HepG2 (cell line): Measurements from ENCODE around the gene MRPL28. TPM values are rescaled to one million over a fixed set of nuclear protein-coding genes. Genes with fewer than 3 reads are reported as not detected.

ENCODE experiments used
- FOXA1 ChIP-seq, 2 experiments: fragments of 450-650 bp in 1 of 2; sonication (generic) in 1 of 2; formaldehyde crosslinking in 1 of 2; IDR thresholded peaks; 2 replicates each; pipeline versions ENCODE4 v1.4.0 to v1.6.1; 2016 to 2020; ENCODE audit warnings: missing genetic modification reagents in 1 of 2
- FOXK2 ChIP-seq: fragments of 450-650 bp; IDR thresholded peaks from 2 replicates; pipeline ENCODE4 v1.6.1; 2016
- HHEX ChIP-seq: IDR thresholded peaks from 2 replicates; pipeline ENCODE4 v1.6.1; 2016; ENCODE audit warnings: control low read depth
- NFE2L1 ChIP-seq: sonication (generic); formaldehyde crosslinking; IDR thresholded peaks from 2 replicates; pipeline ENCODE4 v1.4.0; 2020; ENCODE audit warnings: missing genetic modification reagents, mild to moderate bottlenecking, borderline replicate concordance
- RBM39 ChIP-seq: fragments of 200-400 bp; formaldehyde crosslinking; IDR thresholded peaks from one replicate; pipeline ENCODE4 v1.6.1; 2018; ENCODE audit warnings: antibody characterized with exemption, mild to moderate bottlenecking, low read depth, low read length; ENCODE audit not compliant: poor library complexity, severe bottlenecking
- ZNF17 ChIP-seq: sonication (generic); formaldehyde crosslinking; IDR thresholded peaks from 2 replicates; pipeline ENCODE4 v1.5.0; 2020; ENCODE audit warnings: mild to moderate bottlenecking, missing genetic modification reagents
- ZNF598 ChIP-seq: sonication (generic); formaldehyde crosslinking; IDR thresholded peaks from 2 replicates; pipeline ENCODE4 v1.5.1; 2020; ENCODE audit warnings: mild to moderate bottlenecking, missing genetic modification reagents, borderline replicate concordance
- ZNF850 ChIP-seq: sonication (generic); formaldehyde crosslinking; conservative IDR thresholded peaks from 2 replicates; pipeline ENCODE4 v1.9.0; 2021; ENCODE audit warnings: mild to moderate bottlenecking, missing genetic modification reagents
- polyA plus RNA-seq, 8 experiments: library from polyadenylated mRNA; depleted of rRNA in 3 of 8; stranded (reverse) in 7 of 8; unstranded in 1 of 8; fragments of >200 nt; fragmentation: Illumina TruSeq in 4 of 8; extraction: Trizol in 4 of 8; gene quantifications; 2 replicates each; pipeline versions ENCODE4 v1.2.1 to v1.2.3, GENCODE V29; 2011 to 2016; ENCODE audit warnings: low read depth in 4 of 8, missing spikeins in 1 of 8, mixed read lengths in 1 of 8; ENCODE audit not compliant: insufficient read depth in 1 of 8
- total RNA-seq, 5 experiments: library from RNA; depleted of rRNA; stranded (reverse); fragments of >200 nt; fragmentation: Illumina TruSeq; extraction: Trizol; gene quantifications; 2 replicates each; pipeline ENCODE4 v1.2.3, GENCODE V29; 2016; ENCODE audit warnings: low read depth in 1 of 5
- TF ChIP-seq, protein P1 (sequence below): sonication (generic); formaldehyde crosslinking; IDR thresholded peaks from 2 replicates; pipeline ENCODE4 v1.4.0; 2020; ENCODE audit warnings: missing genetic modification reagents
- TF ChIP-seq, protein P2 (sequence below): sonication (generic); formaldehyde crosslinking; conservative IDR thresholded peaks from 2 replicates; pipeline ENCODE4 v1.8.0; 2022; ENCODE audit warnings: missing genetic modification reagents
- TF ChIP-seq, protein P3 (sequence below): sonication (generic); formaldehyde crosslinking; IDR thresholded peaks from 2 replicates; pipeline ENCODE4 v1.4.0; 2020; ENCODE audit warnings: mild to moderate bottlenecking, missing genetic modification reagents
- TF ChIP-seq, protein P4 (sequence below): sonication (generic); formaldehyde crosslinking; IDR thresholded peaks from 2 replicates; pipeline ENCODE4 v1.8.0; 2022; ENCODE audit warnings: mild to moderate bottlenecking, missing genetic modification reagents
- TF ChIP-seq, protein P5 (sequence below): sonication (generic); formaldehyde crosslinking; IDR thresholded peaks from 2 replicates; pipeline ENCODE4 v1.5.1; 2020; ENCODE audit warnings: mild to moderate bottlenecking, missing genetic modification reagents, moderate library complexity
- TF ChIP-seq, protein P6 (sequence below): sonication (generic); formaldehyde crosslinking; IDR thresholded peaks from 2 replicates; pipeline ENCODE4 v1.8.1; 2023; ENCODE audit warnings: missing genetic modification reagents, mild to moderate bottlenecking, borderline replicate concordance

The MRPL28 gene
- total and polyA plus RNA-seq, 2 of the 13 experiments (the other 11 are each of a cell fraction or from before 2014, with no cell fraction given) = 114 to 135 TPM

DNA sequence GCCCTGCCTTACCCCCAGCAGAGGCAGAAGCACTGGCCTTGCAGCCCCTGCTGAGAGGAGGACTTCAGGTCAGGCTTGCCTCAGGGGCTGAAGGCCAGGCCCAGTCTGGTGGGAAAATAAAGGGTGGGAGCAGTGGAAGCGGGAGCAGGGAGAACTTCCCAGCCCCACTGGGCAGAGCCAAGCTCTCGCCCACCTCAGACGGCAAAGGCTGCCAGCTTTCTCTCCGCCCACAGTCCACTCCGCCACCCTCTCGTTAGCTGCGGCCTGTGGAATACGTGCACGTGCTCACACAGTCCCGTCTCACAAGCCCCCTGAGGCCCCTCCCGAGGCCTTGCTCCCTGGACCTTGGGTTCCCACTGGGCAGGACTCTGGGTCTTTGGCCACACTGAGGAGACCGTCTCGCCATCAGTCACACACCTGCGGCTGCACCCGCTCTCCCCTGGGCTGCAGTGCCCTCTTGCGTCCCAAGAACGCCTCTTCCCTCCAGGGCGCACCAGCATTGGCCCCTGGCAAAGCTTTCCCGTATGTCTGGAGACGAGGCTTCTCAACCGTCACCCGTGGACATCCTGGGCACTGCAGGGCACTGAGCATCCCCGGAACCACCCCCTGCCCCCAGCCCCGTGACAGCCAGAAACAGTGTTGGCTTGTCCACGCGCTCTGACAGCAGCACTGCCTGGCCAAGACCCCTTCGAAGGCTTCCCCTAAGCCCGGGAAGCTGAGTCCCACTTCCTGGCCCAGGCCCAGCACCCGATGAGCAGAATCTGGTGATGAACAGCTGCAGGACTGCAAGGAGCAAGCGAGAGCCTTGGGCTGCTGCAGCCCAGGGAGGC, 8.3 kb downstream of the MRPL28 start (continued):
- TF ChIP-seq RBM39 (no peak), NFE2L1 (CRISPR knock-in tag) (no peak), HHEX (CRISPR knock-in tag) (no peak), FOXK2 (no peak), FOXA1 (IDR thresholded peaks at IDR 0.05) (no peak), FOXA1 (CRISPR knock-in tag; IDR thresholded peaks at IDR 0.05) (no peak), ZNF17 (no peak), ZNF598 (CRISPR knock-in tag) (peak; percentile 52; the same call in 1 of the 2 replicates), ZNF850 (CRISPR knock-in tag) (no peak)
- TF ChIP-seq, protein P1, sequence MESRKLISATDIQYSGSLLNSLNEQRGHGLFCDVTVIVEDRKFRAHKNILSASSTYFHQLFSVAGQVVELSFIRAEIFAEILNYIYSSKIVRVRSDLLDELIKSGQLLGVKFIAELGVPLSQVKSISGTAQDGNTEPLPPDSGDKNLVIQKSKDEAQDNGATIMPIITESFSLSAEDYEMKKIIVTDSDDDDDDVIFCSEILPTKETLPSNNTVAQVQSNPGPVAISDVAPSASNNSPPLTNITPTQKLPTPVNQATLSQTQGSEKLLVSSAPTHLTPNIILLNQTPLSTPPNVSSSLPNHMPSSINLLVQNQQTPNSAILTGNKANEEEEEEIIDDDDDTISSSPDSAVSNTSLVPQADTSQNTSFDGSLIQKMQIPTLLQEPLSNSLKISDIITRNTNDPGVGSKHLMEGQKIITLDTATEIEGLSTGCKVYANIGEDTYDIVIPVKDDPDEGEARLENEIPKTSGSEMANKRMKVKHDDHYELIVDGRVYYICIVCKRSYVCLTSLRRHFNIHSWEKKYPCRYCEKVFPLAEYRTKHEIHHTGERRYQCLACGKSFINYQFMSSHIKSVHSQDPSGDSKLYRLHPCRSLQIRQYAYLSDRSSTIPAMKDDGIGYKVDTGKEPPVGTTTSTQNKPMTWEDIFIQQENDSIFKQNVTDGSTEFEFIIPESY (CRISPR knock-in tag) = peak; percentile 88; the same call in 1 of the 2 replicates
- TF ChIP-seq, protein P2, sequence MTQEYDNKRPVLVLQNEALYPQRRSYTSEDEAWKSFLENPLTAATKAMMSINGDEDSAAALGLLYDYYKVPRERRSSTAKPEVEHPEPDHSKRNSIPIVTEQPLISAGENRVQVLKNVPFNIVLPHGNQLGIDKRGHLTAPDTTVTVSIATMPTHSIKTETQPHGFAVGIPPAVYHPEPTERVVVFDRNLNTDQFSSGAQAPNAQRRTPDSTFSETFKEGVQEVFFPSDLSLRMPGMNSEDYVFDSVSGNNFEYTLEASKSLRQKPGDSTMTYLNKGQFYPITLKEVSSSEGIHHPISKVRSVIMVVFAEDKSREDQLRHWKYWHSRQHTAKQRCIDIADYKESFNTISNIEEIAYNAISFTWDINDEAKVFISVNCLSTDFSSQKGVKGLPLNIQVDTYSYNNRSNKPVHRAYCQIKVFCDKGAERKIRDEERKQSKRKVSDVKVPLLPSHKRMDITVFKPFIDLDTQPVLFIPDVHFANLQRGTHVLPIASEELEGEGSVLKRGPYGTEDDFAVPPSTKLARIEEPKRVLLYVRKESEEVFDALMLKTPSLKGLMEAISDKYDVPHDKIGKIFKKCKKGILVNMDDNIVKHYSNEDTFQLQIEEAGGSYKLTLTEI (CRISPR knock-in tag) = no peak
- TF ChIP-seq, protein P3, sequence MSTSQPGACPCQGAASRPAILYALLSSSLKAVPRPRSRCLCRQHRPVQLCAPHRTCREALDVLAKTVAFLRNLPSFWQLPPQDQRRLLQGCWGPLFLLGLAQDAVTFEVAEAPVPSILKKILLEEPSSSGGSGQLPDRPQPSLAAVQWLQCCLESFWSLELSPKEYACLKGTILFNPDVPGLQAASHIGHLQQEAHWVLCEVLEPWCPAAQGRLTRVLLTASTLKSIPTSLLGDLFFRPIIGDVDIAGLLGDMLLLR (CRISPR knock-in tag) = no peak
- TF ChIP-seq, protein P4, sequence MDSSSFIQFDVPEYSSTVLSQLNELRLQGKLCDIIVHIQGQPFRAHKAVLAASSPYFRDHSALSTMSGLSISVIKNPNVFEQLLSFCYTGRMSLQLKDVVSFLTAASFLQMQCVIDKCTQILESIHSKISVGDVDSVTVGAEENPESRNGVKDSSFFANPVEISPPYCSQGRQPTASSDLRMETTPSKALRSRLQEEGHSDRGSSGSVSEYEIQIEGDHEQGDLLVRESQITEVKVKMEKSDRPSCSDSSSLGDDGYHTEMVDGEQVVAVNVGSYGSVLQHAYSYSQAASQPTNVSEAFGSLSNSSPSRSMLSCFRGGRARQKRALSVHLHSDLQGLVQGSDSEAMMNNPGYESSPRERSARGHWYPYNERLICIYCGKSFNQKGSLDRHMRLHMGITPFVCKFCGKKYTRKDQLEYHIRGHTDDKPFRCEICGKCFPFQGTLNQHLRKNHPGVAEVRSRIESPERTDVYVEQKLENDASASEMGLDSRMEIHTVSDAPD (CRISPR knock-in tag) = peak; percentile 79; the same call in 1 of the 2 replicates
- TF ChIP-seq, protein P5, sequence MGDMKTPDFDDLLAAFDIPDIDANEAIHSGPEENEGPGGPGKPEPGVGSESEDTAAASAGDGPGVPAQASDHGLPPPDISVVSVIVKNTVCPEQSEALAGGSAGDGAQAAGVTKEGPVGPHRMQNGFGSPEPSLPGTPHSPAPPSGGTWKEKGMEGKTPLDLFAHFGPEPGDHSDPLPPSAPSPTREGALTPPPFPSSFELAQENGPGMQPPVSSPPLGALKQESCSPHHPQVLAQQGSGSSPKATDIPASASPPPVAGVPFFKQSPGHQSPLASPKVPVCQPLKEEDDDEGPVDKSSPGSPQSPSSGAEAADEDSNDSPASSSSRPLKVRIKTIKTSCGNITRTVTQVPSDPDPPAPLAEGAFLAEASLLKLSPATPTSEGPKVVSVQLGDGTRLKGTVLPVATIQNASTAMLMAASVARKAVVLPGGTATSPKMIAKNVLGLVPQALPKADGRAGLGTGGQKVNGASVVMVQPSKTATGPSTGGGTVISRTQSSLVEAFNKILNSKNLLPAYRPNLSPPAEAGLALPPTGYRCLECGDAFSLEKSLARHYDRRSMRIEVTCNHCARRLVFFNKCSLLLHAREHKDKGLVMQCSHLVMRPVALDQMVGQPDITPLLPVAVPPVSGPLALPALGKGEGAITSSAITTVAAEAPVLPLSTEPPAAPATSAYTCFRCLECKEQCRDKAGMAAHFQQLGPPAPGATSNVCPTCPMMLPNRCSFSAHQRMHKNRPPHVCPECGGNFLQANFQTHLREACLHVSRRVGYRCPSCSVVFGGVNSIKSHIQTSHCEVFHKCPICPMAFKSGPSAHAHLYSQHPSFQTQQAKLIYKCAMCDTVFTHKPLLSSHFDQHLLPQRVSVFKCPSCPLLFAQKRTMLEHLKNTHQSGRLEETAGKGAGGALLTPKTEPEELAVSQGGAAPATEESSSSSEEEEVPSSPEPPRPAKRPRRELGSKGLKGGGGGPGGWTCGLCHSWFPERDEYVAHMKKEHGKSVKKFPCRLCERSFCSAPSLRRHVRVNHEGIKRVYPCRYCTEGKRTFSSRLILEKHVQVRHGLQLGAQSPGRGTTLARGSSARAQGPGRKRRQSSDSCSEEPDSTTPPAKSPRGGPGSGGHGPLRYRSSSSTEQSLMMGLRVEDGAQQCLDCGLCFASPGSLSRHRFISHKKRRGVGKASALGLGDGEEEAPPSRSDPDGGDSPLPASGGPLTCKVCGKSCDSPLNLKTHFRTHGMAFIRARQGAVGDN = peak; percentile 99
- TF ChIP-seq, protein P6, sequence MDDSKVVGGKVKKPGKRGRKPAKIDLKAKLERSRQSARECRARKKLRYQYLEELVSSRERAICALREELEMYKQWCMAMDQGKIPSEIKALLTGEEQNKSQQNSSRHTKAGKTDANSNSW (CRISPR knock-in tag) = no peak
